Measurements from ENCODE around the gene PIK3R1. TPM values are rescaled to one million over a fixed set of nuclear protein-coding genes. Genes with fewer than 3 reads are reported as not detected.

Gene PIK3R1
- total and polyA plus RNA-seq, 10 donors, result 4.9 to 200 (median 108) TPM

DNA sequence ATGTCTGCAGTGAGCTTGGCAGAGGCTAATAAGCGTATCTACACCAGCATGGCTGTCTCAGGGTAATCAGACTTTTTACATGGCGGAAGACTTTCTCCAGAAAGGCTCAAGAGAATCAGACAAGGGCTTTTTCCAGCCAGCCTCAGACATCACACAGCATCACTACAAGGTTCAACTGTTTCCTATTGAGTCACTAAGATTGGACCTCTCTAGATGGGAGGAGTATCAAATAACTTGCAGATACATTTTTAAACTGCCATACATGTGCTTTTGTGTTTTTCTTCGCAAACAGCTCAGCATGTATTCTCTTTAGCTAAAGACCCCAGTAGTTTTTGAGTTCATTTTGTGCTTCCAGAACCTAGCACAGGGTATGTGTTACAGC, 22.9 kb upstream of the PIK3R1 start:
- H3K27ac ChIP-seq, result peak overlapping the region in 6 of 8 donors; percentile 38 to 68 (median 63)
- H3K4me1 ChIP-seq, result peaks cover 13 to 31% (median 27%) of the 10 kb centered on the region in 6 donors
- TF ChIP-seq POLR2A (IDR thresholded peaks at IDR 0.05) (no peak), CTCF (IDR thresholded peaks at IDR 0.05 in 8 of 11, conservative IDR thresholded peaks at IDR 0.05 in 3 of 11) (no peak), POLR2AphosphoS5 (IDR thresholded peaks at IDR 0.05) (no peak)
- no peaks in the 10 kb centered on the region for H3K27me3 ChIP-seq (replicated peaks in 1 of 7)
- no peaks in the 10 kb centered on the region for H3K36me3 ChIP-seq
- 93 to 98% (median 97%) methylated on average over 3 of the region's 3 CpGs for WGBS, 5 donors
- intact Hi-C loops (cut with DNase I; ENCODE audit: low total_unique reads), result no loop called here
- no peaks in the 10 kb centered on the region for H3K9me3 ChIP-seq
- DNase-seq, result no peak
- no peak overlapping the region for H3K4me3 ChIP-seq

GRCh38 chr5:68193481-68194036, 22.0 kb upstream of the PIK3R1 start:
- WGBS, 5 donors, result 21 to 29% (median 22%) methylated on average over 3 of the region's 3 CpGs
- intact Hi-C loops (cut with DNase I; ENCODE audit: low total_unique reads), result no loop called here
- Histone ChIP-seq H3K36me3 (no peaks in the 10 kb centered on the region), H3K4me1 (peaks cover 13 to 34% (median 27%) of the 10 kb centered on the region in 6 donors), H3K4me3 (no peak overlapping the region), H3K27me3 (replicated peaks in 1 of 7) (no peaks in the 10 kb centered on the region), H3K9me3 (no peaks in the 10 kb centered on the region), H3K27ac (peak overlapping the region in 6 of 8 donors; percentile 38 to 68 (median 63))
- DNase-seq, result no peak
- TF ChIP-seq POLR2AphosphoS5 (IDR thresholded peaks at IDR 0.05) (peak in 1 of 3 donors; percentile 8), POLR2A (IDR thresholded peaks at IDR 0.05) (no peak)

DNA sequence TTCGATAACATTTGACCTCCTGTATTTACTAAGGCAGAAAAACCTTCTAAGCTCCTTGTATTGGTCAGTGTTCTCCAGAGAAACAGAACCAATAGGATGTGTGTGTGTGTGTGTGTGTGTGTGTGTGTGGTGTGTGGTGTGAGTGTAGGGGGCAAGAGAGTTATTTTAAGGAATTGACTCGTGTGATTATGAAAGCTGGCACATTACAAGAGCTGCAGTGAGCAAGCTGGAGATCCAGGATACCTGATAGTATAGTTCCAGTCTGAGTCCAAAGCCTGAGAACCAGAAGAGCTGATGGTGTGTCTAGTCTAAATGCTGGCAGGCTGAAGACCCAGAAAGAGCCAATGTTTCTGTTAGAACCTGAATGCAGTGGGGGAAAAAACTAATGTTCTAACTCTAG, 21.2 kb upstream of the PIK3R1 start:
- WGBS, 5 donors, result 47 to 65% (median 52%) methylated on average over 2 of the region's 2 CpGs
- Histone ChIP-seq H3K4me1 (peaks cover 13 to 34% (median 27%) of the 10 kb centered on the region in 6 donors), H3K9me3 (no peaks in the 10 kb centered on the region), H3K27me3 (replicated peaks in 1 of 7) (no peaks in the 10 kb centered on the region), H3K4me3 (no peak overlapping the region), H3K36me3 (no peaks in the 10 kb centered on the region), H3K27ac (peak overlapping the region in 5 of 8 donors; percentile 58 to 68 (median 65))
- TF ChIP-seq POLR2AphosphoS5 (IDR thresholded peaks at IDR 0.05) (no peak), CTCF (IDR thresholded peaks at IDR 0.05 in 8 of 11, conservative IDR thresholded peaks at IDR 0.05 in 3 of 11) (no peak), POLR2A (IDR thresholded peaks at IDR 0.05) (no peak)
- intact Hi-C loops (cut with DNase I; ENCODE audit: low total_unique reads), result no loop called here
- no peak for DNase-seq

- 91 to 97% (median 94%) methylated on average over 3 of the region's 3 CpGs for WGBS, 5 donors
- intact Hi-C loops (cut with DNase I; ENCODE audit: low total_unique reads), result no loop called here
Measured at GRCh38 chr5:68195137-68195536, 20.4 kb upstream of the PIK3R1 start.

More at GRCh38 chr5:68195137-68195536, 20.4 kb upstream of the PIK3R1 start:
- Histone ChIP-seq H3K4me3 (no peak overlapping the region), H3K4me1 (peaks cover 13 to 34% (median 27%) of the 10 kb centered on the region in 6 donors), H3K27me3 (replicated peaks in 1 of 7) (no peaks in the 10 kb centered on the region), H3K9me3 (no peaks in the 10 kb centered on the region), H3K27ac (no peak overlapping the region), H3K36me3 (no peaks in the 10 kb centered on the region)
- TF ChIP-seq CTCF (IDR thresholded peaks at IDR 0.05 in 8 of 11, conservative IDR thresholded peaks at IDR 0.05 in 3 of 11), result no peak
- TF ChIP-seq POLR2A (IDR thresholded peaks at IDR 0.05), result no peak
- TF ChIP-seq POLR2AphosphoS5 (IDR thresholded peaks at IDR 0.05), result no peak
- DNase-seq, result no peak
